Neural cell (in vitro differentiated cells): ENCODE results near the gene PMEL. TPM values are rescaled to one million over a fixed set of nuclear protein-coding genes. Genes with fewer than 3 reads are reported as not detected.

ENCODE experiments used
- H2AFZ ChIP-seq: fragments of 200-600, 300-800 bp; sonication (generic), shearing (Covaris generic); 2 replicates; pipeline ENCODE4 v1.6.0; 2014; ENCODE audit warnings: low read depth, mild to moderate bottlenecking, antibody characterized with exemption, low read length, moderate library complexity
- H3F3A ChIP-seq: fragments of 200-600 bp; shearing (Covaris generic); 2 replicates; pipeline ENCODE4 v1.6.1; 2016; ENCODE audit warnings: mild to moderate bottlenecking, moderate library complexity, mixed read lengths, antibody characterized with exemption, low read length; ENCODE audit not compliant: insufficient read depth, poor library complexity, severe bottlenecking
- H3K27ac ChIP-seq: fragments of 200-600, 300-800 bp; sonication (generic), shearing (Covaris generic); 2 replicates; pipeline ENCODE4 v1.5.1; 2014; ENCODE audit warnings: mild to moderate bottlenecking, low read length, moderate library complexity
- H3K27me3 ChIP-seq: fragments of 300-800, 200-600 bp; sonication (generic), shearing (Covaris generic); 2 replicates; pipeline ENCODE4 v1.6.0; 2014; ENCODE audit warnings: mild to moderate bottlenecking, low read depth, low read length, moderate library complexity; ENCODE audit not compliant: insufficient read depth
- H3K36me3 ChIP-seq: fragments of 300-800, 200-600 bp; sonication (generic), shearing (Covaris generic); 2 replicates; pipeline ENCODE4 v1.5.1; 2014; ENCODE audit warnings: mild to moderate bottlenecking, antibody characterized with exemption, low read length, moderate library complexity; ENCODE audit not compliant: insufficient read depth
- H3K4me2 ChIP-seq: fragments of 300-800, 200-600 bp; sonication (generic), shearing (Covaris generic); 2 replicates; pipeline ENCODE4 v1.6.0; 2014; ENCODE audit warnings: mild to moderate bottlenecking, low read length
- H3K4me3 ChIP-seq: fragments of 300-800, 200-600 bp; sonication (generic), shearing (Covaris generic); 2 replicates; pipeline ENCODE4 v1.5.1; 2014; ENCODE audit warnings: mild to moderate bottlenecking, low read length, moderate library complexity
- H3K79me2 ChIP-seq: fragments of 200-600 bp; shearing (Covaris generic); replicated peaks from 2 replicates; pipeline ENCODE4 v1.6.0; 2014; ENCODE audit warnings: mild to moderate bottlenecking, low read length, moderate library complexity; ENCODE audit not compliant: insufficient read depth
- H3K9ac ChIP-seq: fragments of 300-800, 200-600 bp; sonication (generic), shearing (Covaris generic); 2 replicates; pipeline ENCODE4 v1.6.1; 2016; ENCODE audit warnings: mild to moderate bottlenecking, low read length, mixed read lengths
- H3K9me2 ChIP-seq: fragments of 200-600 bp; shearing (Covaris generic); 2 replicates; pipeline ENCODE4 v1.6.1; 2016; ENCODE audit warnings: mild to moderate bottlenecking, low read length, mixed read lengths; ENCODE audit not compliant: insufficient read depth
- H3K9me3 ChIP-seq: fragments of 200-600, 300-800 bp; sonication (generic), shearing (Covaris generic); 2 replicates; pipeline ENCODE4 v1.6.1; 2016; ENCODE audit warnings: mild to moderate bottlenecking, mixed run types, low read length, moderate library complexity, mixed read lengths
- H4K20me1 ChIP-seq: fragments of 200-600 bp; shearing (Covaris generic); 2 replicates; pipeline ENCODE4 v1.6.1; 2016; ENCODE audit warnings: mild to moderate bottlenecking, mixed run types; ENCODE audit not compliant: insufficient read depth
- EP300 ChIP-seq: fragments of 450-650 bp; conservative IDR thresholded peaks from 2 replicates; pipeline ENCODE4 v1.6.1; 2014; ENCODE audit warnings: antibody characterized with exemption, mild to moderate bottlenecking, moderate library complexity; ENCODE audit not compliant: poor library complexity, severe bottlenecking
- EZH2 ChIP-seq: fragments of 200-600, 300-800 bp; shearing (Covaris generic), sonication (generic); IDR thresholded peaks from 2 replicates; pipeline ENCODE4 v1.6.1; 2014; ENCODE audit warnings: antibody characterized with exemption, low read length, borderline replicate concordance, mild to moderate bottlenecking; ENCODE audit not compliant: insufficient read depth, poor library complexity, severe bottlenecking
- MXI1 ChIP-seq: fragments of 450-650 bp; conservative IDR thresholded peaks from 2 replicates; pipeline ENCODE4 v1.6.1; 2014; ENCODE audit warnings: antibody characterized with exemption, mild to moderate bottlenecking; ENCODE audit not compliant: poor library complexity, severe bottlenecking
- POLR2AphosphoS5 ChIP-seq: IDR thresholded peaks from 2 replicates; pipeline ENCODE4 v1.6.1; 2012
- RAD21 ChIP-seq: fragments of 450-650 bp; conservative IDR thresholded peaks from 2 replicates; pipeline ENCODE4 v1.6.1; 2014; ENCODE audit warnings: antibody characterized with exemption, mild to moderate bottlenecking, moderate library complexity
- SMC3 ChIP-seq: fragments of 450-650 bp; conservative IDR thresholded peaks from 2 replicates; pipeline ENCODE4 v1.6.1; 2014; ENCODE audit warnings: antibody characterized with exemption, mild to moderate bottlenecking, moderate library complexity; ENCODE audit not compliant: poor library complexity
- TAF1 ChIP-seq: IDR thresholded peaks from 2 replicates; pipeline ENCODE4 v1.6.1; 2012; ENCODE audit warnings: low read depth
- polyA minus RNA-seq: library from RNA; depleted of rRNA, polyadenylated mRNA; stranded (reverse); fragments of >200 nt; gene quantifications from 2 replicates; pipeline ENCODE4 v1.2.3, GENCODE V29; 2014
- polyA plus RNA-seq: library from polyadenylated mRNA; depleted of rRNA; stranded (reverse); fragments of >200 nt; gene quantifications from 2 replicates; pipeline ENCODE4 v1.2.3, GENCODE V29; 2014
- TF ChIP-seq, protein P1 (sequence below): IDR thresholded peaks from 2 replicates; pipeline ENCODE4 v1.6.1; 2012; ENCODE audit warnings: borderline replicate concordance
- TF ChIP-seq, protein P2 (sequence below): fragments of 450-650 bp; IDR thresholded peaks from 2 replicates; pipeline ENCODE4 v1.5.1; 2014; ENCODE audit warnings: antibody characterized with exemption, mild to moderate bottlenecking, moderate library complexity; ENCODE audit not compliant: poor library complexity, severe bottlenecking

The PMEL gene
- not detected in 2 replicates for polyA plus RNA-seq
- not detected in 2 replicates for polyA minus RNA-seq

DNA sequence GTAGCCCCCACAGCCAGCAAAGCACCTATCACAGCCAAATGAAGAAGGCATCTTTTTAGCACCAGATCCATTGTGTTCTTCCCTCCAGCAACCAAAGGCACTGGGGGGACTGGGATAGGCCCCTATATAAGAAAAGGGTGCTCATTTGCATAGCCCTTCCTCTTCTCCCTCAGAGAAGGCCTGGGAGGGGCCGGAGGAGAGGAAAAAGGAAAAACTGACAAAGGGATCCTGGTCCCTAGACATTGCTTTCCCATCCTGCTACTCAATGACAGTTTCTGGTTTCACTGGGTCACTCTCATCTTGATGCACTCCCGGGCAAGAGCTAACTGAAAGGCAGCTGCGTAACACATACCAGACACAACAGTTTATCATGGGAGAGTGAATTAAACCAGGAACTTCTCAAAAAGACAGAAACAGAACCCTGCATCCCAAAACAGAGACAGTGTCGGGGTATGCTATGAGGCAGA lies at the start of gene PMEL:
Gene PMEL (minus strand): TSS at position 102 of the 467 bp plus-strand sequence. CDS start 31 bp downstream, at position 71.
- H3F3A ChIP-seq: no peaks in the 10 kb centered on the region
- no peak within 1 kb of the TSS for H3K27ac ChIP-seq
- no peaks in the 10 kb centered on the region for H3K27me3 ChIP-seq
- H2AFZ ChIP-seq: peak within 1 kb of the TSS; percentile 57
- no peaks in the 10 kb centered on the region for H3K9me2 ChIP-seq
- H3K4me3 ChIP-seq: peak within 1 kb of the TSS; percentile 83
- peak within 1 kb of the TSS; percentile 68 for H3K4me2 ChIP-seq
- peak within 1 kb of the TSS; percentile 34 for H3K9ac ChIP-seq
- no peak for TF ChIP-seq POLR2AphosphoS5
- TF ChIP-seq EZH2: no peak
- TF ChIP-seq SMC3: no peak
- no peak for TF ChIP-seq TAF1
- TF ChIP-seq, protein P1, sequence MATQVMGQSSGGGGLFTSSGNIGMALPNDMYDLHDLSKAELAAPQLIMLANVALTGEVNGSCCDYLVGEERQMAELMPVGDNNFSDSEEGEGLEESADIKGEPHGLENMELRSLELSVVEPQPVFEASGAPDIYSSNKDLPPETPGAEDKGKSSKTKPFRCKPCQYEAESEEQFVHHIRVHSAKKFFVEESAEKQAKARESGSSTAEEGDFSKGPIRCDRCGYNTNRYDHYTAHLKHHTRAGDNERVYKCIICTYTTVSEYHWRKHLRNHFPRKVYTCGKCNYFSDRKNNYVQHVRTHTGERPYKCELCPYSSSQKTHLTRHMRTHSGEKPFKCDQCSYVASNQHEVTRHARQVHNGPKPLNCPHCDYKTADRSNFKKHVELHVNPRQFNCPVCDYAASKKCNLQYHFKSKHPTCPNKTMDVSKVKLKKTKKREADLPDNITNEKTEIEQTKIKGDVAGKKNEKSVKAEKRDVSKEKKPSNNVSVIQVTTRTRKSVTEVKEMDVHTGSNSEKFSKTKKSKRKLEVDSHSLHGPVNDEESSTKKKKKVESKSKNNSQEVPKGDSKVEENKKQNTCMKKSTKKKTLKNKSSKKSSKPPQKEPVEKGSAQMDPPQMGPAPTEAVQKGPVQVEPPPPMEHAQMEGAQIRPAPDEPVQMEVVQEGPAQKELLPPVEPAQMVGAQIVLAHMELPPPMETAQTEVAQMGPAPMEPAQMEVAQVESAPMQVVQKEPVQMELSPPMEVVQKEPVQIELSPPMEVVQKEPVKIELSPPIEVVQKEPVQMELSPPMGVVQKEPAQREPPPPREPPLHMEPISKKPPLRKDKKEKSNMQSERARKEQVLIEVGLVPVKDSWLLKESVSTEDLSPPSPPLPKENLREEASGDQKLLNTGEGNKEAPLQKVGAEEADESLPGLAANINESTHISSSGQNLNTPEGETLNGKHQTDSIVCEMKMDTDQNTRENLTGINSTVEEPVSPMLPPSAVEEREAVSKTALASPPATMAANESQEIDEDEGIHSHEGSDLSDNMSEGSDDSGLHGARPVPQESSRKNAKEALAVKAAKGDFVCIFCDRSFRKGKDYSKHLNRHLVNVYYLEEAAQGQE: no peak
- TF ChIP-seq EP300: no peak
- no peak for TF ChIP-seq MXI1
- TF ChIP-seq RAD21: no peak
- TF ChIP-seq, protein P2, sequence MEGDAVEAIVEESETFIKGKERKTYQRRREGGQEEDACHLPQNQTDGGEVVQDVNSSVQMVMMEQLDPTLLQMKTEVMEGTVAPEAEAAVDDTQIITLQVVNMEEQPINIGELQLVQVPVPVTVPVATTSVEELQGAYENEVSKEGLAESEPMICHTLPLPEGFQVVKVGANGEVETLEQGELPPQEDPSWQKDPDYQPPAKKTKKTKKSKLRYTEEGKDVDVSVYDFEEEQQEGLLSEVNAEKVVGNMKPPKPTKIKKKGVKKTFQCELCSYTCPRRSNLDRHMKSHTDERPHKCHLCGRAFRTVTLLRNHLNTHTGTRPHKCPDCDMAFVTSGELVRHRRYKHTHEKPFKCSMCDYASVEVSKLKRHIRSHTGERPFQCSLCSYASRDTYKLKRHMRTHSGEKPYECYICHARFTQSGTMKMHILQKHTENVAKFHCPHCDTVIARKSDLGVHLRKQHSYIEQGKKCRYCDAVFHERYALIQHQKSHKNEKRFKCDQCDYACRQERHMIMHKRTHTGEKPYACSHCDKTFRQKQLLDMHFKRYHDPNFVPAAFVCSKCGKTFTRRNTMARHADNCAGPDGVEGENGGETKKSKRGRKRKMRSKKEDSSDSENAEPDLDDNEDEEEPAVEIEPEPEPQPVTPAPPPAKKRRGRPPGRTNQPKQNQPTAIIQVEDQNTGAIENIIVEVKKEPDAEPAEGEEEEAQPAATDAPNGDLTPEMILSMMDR: no peak
- H3K9me3 ChIP-seq: no peaks in the 10 kb centered on the region
- H4K20me1 ChIP-seq: no peaks in the 10 kb centered on the region
- no peaks in the 10 kb centered on the region for H3K79me2 ChIP-seq
- H3K36me3 ChIP-seq: no peaks in the 10 kb centered on the region

DNA sequence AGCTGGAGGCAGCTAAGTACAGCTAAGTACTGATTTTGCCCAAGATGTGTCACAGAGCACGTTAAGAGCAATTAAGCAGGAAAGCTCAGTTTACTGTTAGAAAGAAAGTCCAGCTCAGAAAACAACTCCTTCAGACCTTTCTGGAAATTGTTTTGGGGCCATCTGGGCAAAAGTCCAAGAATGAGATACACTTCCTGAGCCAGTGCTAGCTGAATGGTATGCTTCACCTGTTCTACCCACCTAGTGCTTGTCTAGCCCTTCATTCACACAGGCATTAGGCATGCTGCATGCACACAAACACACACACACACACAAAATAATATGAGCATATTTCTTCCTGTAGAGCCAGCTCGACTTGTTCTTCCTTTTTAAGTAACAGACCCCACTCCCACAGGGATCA lies 48.4 kb upstream of the PMEL start:
- Histone ChIP-seq H3K79me2 (peaks cover 12% of the 10 kb centered on the region), H4K20me1 (no peaks in the 10 kb centered on the region), H3K4me3 (no peak overlapping the region), H3K27ac (no peak overlapping the region), H3K4me2 (no peak overlapping the region), H3K9me2 (no peaks in the 10 kb centered on the region), H3F3A (no peaks in the 10 kb centered on the region), H2AFZ (no peak overlapping the region), H3K9me3 (no peaks in the 10 kb centered on the region), H3K36me3 (no peaks in the 10 kb centered on the region), H3K9ac (no peak overlapping the region), H3K27me3 (no peaks in the 10 kb centered on the region)
- TF ChIP-seq SMC3: no peak
- no peak for TF ChIP-seq POLR2AphosphoS5
- no peak for TF ChIP-seq RAD21
- no peak for TF ChIP-seq EZH2
- TF ChIP-seq TAF1: no peak
- TF ChIP-seq, protein P1: no peak
- TF ChIP-seq EP300: no peak
- no peak for TF ChIP-seq MXI1
- TF ChIP-seq, protein P2: no peak
